ENCODE results near the gene CPSF2.

Gene CPSF2

DNA sequence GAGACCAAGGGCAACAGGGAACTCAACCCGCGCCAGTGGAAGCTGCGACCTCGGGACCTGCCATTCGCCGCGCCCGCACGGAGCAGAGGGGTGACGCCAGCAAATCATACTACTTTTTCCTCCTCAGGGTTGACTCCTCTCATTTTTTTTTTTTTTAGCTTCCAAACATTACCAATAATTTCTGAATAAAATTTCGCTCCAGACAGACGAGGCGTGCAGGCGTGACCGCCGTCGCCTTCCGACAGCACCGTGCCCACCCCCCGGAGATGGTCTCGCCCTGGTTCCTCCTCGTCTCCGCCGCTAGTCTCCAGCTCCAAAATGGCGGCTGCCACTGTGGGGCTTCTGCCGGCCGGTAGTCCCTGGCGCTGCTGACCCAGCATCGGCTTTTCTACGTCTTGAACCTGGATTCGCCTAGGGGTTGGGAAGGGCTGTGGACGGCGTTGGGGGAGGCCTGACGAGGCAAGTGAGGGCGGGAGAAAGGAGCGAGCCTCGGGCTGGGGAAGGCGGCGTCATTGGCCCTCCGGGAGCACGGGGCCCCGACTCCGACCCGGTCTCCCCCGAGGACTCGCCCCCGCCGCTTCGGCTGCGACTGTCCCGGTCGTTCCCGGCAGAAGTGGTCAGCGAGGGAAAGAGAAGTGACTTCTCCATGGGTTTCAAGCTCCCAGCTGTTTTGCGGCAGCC lies at the start of gene CPSF2, which contains the start of gene NDUFB1:
CPSF2 (plus strand) TSS at position 300 of the 681 bp plus-strand sequence. CDS start 9,016 bp downstream, outside the sequence.
NDUFB1 (minus strand) TSS at position 37 of the 681 bp plus-strand sequence. CDS start 4,069 bp downstream, outside the sequence.
- DNase-seq, result peak; percentile 68

DNA sequence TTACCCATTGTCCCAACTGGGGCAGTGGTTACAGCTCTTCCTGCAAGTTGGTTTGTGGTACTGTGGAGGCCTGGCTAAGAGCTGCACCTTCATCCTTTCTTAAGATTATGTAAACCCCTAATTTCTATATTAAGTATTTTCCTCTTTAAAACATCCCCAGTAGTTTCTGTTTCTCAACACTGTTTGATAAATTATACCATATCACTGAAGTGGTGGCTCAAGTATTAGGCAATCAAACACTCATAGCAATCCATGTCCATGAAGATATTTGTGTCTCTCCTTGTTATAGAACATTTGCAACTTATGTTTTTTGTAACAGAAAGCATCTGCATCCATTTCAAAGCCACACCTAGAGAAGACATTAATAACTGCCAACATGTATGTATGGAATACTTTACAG lies 47.2 kb upstream of the CPSF2 start:
- DNase-seq, result no peak

DNA sequence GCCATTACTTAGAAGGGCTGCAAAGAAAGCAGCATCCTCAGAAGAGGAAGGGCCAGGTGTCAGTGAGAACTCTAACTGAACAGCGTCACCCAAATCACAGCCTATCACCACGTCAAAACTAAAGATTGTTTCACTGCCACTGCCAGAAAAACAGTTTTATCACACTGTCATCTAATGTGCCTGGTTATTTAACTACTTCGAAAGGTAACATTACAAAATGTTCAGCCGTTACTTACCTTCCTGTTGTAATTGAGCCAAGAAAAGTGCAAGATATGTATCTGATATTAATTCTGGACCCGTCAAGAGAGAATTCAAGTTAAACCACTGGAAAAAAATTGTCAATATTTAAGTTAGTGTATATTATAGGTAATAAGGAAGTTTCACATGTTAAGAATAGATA lies 33.3 kb upstream of the CPSF2 start:
- DNase-seq, result no peak

DNA sequence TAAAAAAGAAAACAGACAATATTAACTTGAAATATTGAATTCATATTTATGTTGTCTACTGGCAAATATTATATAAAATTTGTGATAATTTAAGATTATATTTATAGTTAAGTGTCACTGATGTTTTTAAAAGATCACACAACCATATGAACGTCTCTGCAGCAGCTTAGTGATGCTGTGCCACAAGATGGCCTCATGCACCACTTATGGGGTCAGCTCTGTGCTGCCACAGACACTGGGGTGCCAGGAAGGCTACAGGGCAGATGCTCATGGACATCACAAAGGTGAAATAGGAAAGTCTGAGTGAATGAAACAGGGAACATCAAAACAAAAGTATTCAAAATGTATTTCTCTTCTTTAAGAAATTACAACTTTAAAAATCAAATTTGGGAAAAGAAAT lies 28.4 kb upstream of the CPSF2 start:
- DNase-seq, result no peak

DNA sequence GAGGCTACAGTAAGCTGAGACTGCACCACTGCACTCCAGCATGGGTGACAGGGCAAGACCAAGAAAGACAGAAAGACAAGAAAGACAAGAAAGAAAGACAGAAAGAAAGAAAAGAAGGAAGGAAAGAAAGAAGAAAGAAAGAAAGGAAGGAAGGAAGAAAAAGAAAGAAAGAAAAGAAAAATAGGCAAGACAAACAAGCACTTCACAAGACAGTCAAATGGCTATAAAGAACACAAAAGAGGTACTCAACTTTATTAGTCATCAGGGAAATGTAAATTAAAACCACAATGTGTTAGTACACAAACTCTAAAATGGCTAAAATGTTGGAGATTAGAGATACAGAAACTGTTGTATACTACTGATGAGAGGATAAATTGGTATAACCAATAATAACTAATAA lies 22.0 kb upstream of the CPSF2 start:
- DNase-seq, result no peak

DNA sequence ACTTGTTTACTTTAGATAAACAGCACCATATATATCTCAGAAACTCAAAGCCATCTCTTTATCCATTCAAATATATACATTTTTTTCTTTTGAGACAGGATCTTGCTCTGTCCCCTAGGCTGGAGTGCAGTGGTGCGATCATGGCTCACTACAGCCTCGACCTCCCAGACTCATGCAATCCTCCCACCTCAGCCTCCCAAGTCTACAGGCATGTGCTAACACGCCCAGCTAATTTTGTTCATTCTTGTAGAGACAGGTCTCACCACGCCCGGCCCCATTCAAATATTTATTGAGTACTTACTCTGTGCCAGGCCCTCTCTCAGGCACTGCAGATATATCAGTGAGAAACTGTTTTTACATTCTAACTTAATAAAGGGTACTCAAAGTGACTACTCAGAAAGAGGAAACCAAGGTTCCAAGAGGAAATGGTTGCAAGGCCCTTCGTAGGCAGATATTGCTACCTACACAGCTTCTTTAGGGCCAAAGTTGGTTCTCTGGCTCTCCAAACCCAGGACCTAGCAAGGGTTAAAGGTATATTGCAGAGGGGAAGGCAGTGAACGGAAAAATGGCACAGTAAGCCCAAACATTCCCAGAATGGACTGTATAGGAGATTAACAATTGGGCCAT lies 18.3 kb upstream of the CPSF2 start:
- DNase-seq, result no peak

DNA sequence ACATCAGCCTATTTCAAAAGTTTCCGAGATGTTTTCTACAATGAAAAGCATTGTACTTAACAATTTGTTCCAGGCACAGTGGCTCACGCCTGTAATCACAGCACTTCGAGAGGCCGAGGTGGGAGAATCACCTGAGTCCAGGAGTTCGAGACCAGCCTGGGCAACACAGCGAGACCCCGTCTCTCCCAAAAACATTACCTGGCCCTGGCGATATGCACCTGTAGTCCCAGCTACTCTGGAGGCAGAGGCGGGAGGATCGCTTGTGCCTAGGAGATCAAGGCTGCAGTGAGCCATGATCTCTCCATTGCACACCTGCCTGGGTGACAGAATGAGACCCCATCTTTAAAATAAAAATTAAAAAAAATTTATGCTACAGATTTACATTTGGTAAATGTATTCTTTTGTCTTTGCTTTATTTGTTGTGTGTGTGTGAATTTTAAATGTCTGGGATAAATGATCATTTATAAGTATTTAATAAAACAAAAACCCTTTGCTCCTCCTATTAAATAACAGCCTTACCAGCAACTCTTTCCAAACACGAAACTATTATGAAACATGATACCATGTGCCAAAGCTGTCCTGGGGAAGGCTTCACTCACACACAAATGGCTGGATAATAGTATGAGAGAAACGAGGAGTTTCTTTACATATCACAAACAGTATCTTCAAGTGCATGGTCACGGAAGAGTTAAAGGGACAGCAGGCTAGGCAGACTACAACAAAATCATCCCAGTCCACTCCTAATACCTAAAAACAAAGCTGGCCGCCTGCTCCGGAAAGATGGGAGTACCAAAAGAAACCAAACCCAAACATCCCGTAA lies 16.5 kb upstream of the CPSF2 start:
- DNase-seq, result no peak

DNA sequence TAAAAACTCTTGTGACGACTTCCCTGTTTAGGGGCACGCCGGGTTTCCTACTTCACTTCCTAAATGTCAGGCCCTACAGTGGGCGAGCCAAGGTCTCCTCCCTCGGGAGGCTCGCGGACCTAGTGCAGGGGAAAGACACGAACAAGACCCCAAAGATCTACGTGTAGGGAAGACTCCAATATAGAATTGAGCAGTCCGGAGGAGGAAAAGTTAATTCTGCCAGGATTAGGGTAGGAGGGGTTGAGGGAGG lies 16.0 kb upstream of the CPSF2 start:
- peak; percentile 59 for DNase-seq

DNA sequence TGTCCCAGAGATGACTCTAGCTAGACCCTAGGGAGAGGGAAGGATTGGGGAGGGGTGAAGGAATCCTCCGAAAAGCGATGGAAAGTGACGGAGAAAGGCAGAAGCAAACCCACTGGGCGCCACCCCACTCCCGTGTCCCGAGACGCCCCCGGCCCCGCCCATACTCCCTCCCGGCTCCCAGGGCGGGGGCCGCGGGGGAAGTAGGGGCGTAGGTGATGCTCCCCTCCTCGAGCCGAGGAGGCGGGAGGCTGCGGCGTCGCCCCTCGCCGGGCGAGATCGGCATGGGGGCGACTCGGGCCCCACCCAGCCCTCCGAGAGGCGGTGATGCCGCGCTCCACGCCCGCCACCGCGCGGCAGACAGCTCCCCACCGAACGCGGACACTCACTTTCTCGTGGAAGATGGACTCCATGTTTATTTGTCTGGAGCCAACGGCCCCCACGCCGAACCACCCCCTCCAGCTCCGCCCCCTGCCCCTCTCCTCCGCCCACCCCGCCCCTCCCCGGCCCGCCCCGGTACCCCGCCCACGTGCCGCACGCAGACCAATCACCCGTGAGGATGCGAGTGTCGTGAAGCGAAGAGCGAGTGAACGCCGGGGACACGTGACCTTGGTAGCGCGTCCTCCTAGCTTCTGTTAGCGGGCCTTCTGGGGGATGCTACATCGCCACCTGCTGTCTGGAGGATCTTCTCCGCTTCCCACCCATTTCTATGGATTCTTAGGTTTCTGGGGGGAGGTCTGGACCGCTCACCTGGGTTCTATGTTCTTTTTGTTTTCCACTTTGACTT lies 15.4 kb upstream of the CPSF2 start, which contains the start of gene ATXN3:
ATXN3 (minus strand) TSS at position 440 of the 784 bp plus-strand sequence; CDS start at position 410, 30 bp downstream.
- peak; percentile 97 for DNase-seq

DNA sequence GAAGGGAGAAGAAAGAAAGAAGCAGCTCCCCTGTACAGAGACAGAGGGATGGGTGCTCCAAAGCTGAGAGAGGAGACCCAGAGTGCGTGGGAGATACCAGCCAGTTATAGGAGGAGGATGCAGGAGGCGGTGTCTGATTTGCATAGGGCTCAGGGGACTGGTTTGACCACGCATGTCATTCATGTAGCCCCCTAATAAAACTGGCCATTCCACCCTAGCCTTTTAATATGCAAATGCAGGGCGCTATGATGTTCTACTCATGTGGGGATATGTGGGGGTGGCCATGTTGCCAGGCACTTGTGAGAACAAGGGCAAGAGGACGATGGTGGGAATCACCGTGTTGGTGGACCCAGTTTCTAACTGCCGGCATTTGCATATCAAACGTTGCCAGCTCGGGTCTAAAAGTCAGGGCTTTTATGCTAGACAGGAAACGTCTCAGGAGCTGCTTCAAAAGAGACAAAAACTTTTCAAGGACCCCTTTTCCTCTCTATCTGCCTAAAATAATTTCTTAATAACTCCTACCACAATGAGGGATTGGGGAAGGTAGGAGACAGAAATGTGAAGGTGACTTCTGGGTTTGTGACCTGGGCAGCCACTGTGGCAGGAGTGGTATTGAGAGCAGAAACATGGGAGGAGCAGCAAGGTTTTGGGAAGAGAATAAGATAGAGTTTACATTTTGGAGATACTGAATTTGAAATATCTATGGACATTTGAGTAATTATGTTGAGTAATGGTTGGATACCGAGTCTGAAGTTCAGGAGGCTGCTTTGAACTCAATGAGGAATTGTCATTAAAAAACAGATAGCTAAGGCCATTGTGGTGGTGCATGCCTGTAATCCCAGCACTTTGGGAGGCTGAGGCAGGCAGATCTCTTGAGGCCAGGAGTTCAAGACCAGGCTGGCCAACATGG lies 13.2 kb upstream of the CPSF2 start:
- no peak for DNase-seq

DNA sequence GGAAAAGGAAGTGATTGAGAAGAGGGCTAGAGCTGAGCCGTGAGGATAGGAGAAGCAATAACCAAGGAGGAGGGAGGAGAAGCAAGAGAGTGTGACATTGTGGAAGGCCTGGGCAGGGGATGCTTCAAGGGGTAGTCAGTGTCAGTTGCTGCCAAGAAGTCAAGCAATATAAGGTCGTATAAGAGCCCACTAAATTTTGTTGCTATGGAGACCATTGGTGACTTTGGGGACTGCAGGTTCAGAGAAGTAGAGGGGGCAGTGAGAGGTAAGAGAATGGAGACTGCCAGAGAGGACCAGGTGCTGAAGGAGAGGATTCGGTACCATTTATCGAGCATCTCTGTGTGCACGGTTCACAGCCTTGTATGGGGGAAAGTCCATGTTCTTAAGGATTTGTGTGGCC lies 12.3 kb upstream of the CPSF2 start:
- no peak for DNase-seq

DNA sequence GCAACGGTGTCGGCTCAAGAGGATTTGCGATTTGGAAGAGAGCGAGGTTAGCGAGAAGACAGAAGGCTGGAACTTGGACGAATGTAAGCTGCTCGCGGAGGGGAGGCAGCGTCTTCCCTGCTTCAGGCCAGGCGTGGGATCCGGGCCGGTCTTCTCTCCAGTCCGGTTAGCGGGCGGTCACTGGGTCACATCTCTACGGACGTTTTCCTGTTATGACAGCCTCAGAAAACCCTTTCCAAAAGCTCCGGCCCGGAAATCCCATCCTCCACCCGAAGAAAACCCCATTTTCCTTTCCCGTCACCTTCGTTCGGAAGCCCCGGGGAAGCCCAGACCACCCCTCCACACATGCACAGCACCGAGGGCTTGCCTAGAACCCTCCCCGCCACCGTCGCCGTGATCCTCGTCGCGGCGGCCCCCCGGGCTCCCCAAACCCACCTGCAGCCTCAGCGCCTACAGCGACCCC lies 531 bp upstream of the CPSF2 start:
- DNase-seq, result no peak

DNA sequence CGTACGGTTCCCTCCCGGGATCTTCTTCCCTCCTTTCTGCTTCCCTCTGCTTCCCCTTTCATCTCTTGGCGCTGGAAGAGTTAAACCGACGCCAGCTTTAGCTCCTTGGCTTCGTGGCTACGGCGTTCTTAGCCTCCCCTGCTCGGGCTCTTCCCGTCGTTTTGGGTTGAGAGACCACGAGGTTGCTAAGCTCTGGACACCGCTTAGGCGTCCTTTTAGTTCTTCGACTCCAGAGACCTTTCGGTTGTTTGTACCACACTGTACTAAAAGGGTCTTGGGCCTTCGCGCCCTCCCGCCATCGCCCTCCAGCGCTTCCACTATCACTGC lies 545 bp downstream of the CPSF2 start:
- DNase-seq, result peak; percentile 44

DNA sequence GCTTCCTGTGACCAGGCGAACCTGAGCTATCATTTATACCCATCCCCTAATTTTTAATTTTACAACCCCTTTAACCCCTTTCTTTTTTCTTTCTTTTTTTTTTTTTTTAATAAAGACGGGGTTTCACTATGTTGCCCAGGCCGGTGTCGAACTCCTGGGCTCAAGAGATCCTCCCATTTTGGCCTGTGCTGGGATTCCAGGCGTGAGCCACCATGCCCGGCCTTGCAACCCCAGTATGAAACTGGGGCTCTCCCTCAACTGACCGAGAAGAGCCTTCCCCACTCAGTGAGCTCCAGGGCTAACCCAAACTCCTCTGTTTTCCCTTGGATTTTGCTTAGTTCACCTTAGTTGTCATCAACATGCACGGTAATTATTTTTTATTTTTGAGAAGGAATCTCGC lies 992 bp downstream of the CPSF2 start:
- no peak for DNase-seq

DNA sequence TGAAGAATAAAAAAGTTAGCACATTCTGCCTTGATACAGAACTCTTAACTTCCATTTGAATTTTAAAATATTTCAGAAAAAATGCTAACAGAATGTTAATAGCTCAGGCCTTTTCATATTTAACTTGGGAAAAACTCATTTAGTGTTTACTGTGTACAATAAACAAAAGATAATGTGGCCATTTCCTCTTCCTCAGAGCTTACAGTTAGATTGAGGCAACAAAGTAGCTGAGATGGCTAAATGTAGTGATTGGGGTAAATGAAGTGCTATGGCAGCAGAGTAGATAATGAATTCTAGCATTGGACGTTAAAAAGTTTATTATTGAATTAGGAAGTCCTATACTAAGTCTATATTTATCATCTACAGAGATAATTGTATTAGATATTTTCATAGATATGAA lies 12.7 kb downstream of the CPSF2 start:
- DNase-seq, result no peak

DNA sequence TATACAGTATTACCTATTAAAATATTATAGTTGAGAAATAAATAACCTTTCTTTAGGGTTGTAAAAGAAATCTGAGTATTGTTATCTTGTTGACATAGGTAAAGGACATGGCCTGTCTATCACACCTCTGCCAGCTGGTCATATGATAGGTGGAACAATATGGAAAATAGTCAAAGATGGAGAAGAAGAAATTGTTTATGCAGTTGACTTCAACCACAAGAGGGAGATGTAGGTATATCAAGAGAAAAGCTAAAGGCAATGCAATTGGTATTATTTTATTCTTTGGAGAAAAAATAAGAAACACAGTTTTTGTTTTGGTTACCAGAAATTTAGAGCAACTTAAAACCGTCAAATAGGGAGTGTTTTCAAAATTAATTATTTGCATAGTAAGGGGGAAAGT lies 13.5 kb downstream of the CPSF2 start:
- no peak for DNase-seq

DNA sequence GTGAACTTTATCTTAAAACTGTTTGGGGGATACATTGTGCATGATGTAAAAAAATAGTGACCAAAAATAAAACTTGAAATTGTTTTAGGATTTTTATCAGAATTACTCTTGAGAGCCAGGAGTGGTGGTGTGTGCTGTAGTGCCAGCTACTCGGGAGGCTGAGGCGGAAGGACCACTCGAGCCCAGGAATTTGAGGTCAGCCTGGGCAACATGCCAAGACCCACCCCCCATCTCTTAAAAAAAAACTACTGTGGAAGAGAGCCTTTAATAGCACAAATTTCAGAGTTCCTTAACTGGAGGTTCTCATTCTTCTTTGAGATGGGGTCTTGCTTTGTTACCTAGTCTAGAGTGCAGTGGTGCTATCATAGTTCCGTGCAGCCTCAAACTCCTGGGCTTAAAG lies 21.5 kb downstream of the CPSF2 start:
- no peak for DNase-seq

DNA sequence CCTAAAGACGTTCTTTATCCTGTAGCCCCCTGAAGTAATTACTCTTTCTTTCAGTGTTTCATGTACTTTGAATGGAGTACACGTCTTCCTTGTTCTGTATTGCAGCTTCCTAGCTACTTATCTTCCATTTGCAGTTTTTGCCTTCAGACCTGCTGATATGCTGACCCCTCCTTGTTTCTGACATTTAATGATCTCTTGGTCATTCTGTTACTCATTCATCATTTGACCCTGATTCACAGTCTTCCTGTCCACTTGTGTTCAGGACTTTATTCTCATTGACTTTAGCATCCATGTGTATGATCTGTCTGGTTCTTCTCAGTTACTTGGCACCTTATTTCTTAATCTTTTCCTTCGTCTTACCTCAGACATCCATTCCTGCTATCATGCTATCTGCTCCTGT lies 22.2 kb downstream of the CPSF2 start:
- no peak for DNase-seq

DNA sequence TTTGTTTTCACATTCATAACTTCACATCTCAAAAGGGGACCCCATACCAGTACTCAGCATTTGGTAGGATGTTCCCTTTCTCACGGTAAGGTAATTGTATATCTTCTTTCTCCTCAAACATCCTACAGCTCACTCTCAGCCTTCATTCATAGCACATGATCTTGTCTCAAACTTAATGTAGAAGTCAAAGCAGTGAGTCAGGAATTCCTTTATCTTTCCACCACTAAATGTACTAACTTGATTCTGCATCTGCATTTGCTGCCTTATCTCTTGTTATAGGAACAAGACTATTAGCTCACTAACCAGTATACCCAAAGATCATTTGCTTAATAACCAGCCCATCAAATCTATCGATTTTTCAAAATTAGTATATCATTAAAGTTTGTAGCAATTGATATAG lies 22.9 kb downstream of the CPSF2 start:
- no peak for DNase-seq

DNA sequence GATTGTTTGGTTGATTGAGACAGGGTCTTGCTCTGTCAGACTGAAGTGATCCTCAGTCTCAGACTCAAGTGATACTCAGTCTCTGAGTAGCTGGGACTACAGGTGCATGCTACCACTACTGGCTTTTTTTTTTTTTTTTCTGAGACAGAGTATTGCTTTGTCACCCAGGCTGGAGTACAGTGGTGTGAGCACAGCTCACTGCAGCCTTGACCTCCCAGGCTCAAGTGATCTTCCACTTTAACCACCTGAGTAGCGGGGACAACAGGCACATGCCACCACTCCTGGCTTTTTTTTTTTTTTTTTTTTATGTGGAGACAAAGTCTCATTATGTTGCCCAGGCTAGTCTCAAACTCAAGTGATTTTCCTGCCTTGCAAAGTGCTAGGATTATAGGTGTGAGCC lies 31.8 kb downstream of the CPSF2 start:
- no peak for DNase-seq

DNA sequence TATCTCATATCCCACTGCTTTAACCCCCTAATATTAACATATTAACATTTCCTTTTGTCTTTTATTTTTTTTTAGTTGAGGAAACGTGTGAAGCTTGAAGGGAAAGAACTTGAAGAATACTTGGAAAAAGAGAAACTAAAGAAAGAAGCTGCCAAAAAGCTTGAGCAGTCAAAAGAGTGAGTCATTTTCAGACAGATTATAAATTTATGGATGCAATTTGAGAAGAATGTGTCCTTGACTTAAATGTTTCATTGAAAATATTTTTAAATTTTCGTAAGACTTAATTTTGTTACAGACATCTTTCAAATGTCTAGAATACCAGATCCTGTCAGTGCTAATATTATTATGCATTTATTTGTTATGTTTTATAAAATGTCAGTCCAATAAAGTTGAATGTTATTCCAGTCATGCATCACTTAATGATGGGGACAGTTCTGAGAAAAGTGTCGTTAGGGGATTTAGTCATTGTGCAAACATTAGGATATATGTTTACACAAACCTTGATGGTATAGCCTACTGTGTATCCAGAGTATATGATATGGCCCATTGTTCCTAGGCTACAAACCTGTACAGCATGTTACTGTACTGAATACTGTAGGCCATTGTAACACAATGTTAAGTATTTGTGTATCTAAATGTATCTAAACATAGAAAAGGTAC lies 32.6 kb downstream of the CPSF2 start:
- no peak for DNase-seq

DNA sequence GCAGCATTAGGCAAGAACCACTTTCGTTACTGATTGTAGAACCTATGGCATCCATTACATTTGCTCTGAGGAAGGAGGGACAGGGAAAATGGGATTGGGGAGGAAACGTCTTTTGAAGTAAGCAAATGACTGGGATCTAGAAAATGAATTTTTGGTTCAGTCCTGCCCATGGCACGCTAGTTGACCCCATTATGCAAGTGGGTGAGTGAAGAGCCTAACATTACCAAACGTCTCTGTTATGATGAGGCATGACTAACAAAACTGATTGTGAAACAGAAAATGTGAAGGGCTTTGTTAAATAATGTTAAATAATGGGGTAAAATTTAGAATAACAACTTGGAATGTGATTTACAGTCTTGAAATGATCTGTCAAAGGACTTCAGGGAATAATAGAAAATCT lies 38.9 kb downstream of the CPSF2 start:
- no peak for DNase-seq
